ENCODE data around the gene NPAS2. TPM values are rescaled to one million over a fixed set of nuclear protein-coding genes. Genes with fewer than 3 reads are reported as not detected.

The NPAS2 gene
- total and polyA plus RNA-seq, 2 donors (not counting 3 experiments of a cell fraction or from before 2014, with no cell fraction given): 29.0 to 53.9 TPM

GRCh38 chr2:100861340-100861739 lies 41.4 kb downstream of the NPAS2 start:
- no peak for TF ChIP-seq EZH2 (IDR thresholded peaks at IDR 0.05; ENCODE audit: borderline replicate concordance, low read depth, low read length, severe bottlenecking)
- Histone ChIP-seq H4K20me1 (replicated peaks; ENCODE audit: control insufficient read depth, extremely low read depth, insufficient read depth, low read length) (no peaks in the 10 kb centered on the region), H3K27ac (ENCODE audit: insufficient read depth, low read depth, low read length) (no peak overlapping the region), H3K4me2 (ENCODE audit: insufficient read depth, low read length) (no peak overlapping the region), H3K9ac (replicated peaks; ENCODE audit: extremely low read depth, insufficient read depth, low read length) (no peak overlapping the region), H3K4me3 (replicated peaks in 1 of 3; ENCODE audit: insufficient read depth in 1 of 3, low read depth in 1 of 3, low read length in 3 of 3) (no peak overlapping the region), H3K79me2 (ENCODE audit: control insufficient read depth, insufficient read depth, low read length) (peaks cover 49% of the 10 kb centered on the region), H3K36me3 (ENCODE audit: control insufficient read depth in 2 of 2, extremely low read depth in 1 of 2, insufficient read depth in 2 of 2, low read length in 2 of 2) (no peaks in the 10 kb centered on the region), H3K27me3 (ENCODE audit: control insufficient read depth in 2 of 2, insufficient read depth in 2 of 2, low read length in 2 of 2) (no peaks in the 10 kb centered on the region), H3K9me1 (replicated peaks; ENCODE audit: control insufficient read depth, extremely low read depth, insufficient read depth, low read length) (no peaks in the 10 kb centered on the region), H3K9me3 (replicated peaks; ENCODE audit: control insufficient read depth, insufficient read depth, low read length) (no peaks in the 10 kb centered on the region), H2AFZ (ENCODE audit: low read depth, low read length) (no peak overlapping the region), H3K4me1 (ENCODE audit: control insufficient read depth, extremely low read depth, insufficient read depth, low read length) (peaks cover 19% of the 10 kb centered on the region)
- dilution Hi-C loops (cut with MboI; ENCODE audit: extremely low pct_ligation_motif_present, low sequenced_read_pairs) (no loop called here), intact Hi-C loops (cut with micrococcal nuclease) (no loop called here)
- ChIA-PET POLR2A (no interaction called here), CTCF (no interaction called here)
- no peak for DNase-seq (ENCODE audit: low read depth, low spot score)
- FAIRE-seq: no peak
- BruUV-seq (replicated peaks): no TSS peak

GRCh38 chr2:100862081-100862480 lies 42.1 kb downstream of the NPAS2 start:
- no peaks in the 10 kb centered on the region for H4K20me1 ChIP-seq (replicated peaks; ENCODE audit: control insufficient read depth, extremely low read depth, insufficient read depth, low read length)
- BruUV-seq (replicated peaks): no TSS peak
- H3K4me3 ChIP-seq (replicated peaks in 1 of 3; ENCODE audit: insufficient read depth in 1 of 3, low read depth in 1 of 3, low read length in 3 of 3): no peak overlapping the region
- DNase-seq (ENCODE audit: low read depth, low spot score): no peak
- H3K9me3 ChIP-seq (replicated peaks; ENCODE audit: control insufficient read depth, insufficient read depth, low read length): no peaks in the 10 kb centered on the region
- H3K27ac ChIP-seq (ENCODE audit: insufficient read depth, low read depth, low read length): no peak overlapping the region
- peaks cover 54% of the 10 kb centered on the region for H3K79me2 ChIP-seq (ENCODE audit: control insufficient read depth, insufficient read depth, low read length)
- no peaks in the 10 kb centered on the region for H3K9me1 ChIP-seq (replicated peaks; ENCODE audit: control insufficient read depth, extremely low read depth, insufficient read depth, low read length)
- peaks cover 20% of the 10 kb centered on the region for H3K4me1 ChIP-seq (ENCODE audit: control insufficient read depth, extremely low read depth, insufficient read depth, low read length)
- no peak for FAIRE-seq
- TF ChIP-seq GATA2 (IDR thresholded peaks at IDR 0.05; ENCODE audit: insufficient read depth, insufficient read length, low read depth, low read length) (no peak), POLR2A (IDR thresholded peaks at IDR 0.05; ENCODE audit: low read depth, low read length) (no peak)
- no peaks in the 10 kb centered on the region for H3K27me3 ChIP-seq (ENCODE audit: control insufficient read depth in 2 of 2, insufficient read depth in 2 of 2, low read length in 2 of 2)
- POLR2A ChIA-PET: no interaction called here
- intact Hi-C loops (cut with micrococcal nuclease) (no loop called here), dilution Hi-C loops (cut with MboI; ENCODE audit: extremely low pct_ligation_motif_present, low sequenced_read_pairs) (no loop called here)
- no peak overlapping the region for H3K9ac ChIP-seq (replicated peaks; ENCODE audit: extremely low read depth, insufficient read depth, low read length)
- CTCF ChIA-PET: interaction anchor here (1.0 kb wide), 1 partner anchor 132 kb away, joined by 3 read pairs; no protein-coding TSS in a partner anchor
- H3K4me2 ChIP-seq (ENCODE audit: insufficient read depth, low read length): no peak overlapping the region
- no peak overlapping the region for H2AFZ ChIP-seq (ENCODE audit: low read depth, low read length)
- H3K36me3 ChIP-seq (ENCODE audit: control insufficient read depth in 2 of 2, extremely low read depth in 1 of 2, insufficient read depth in 2 of 2, low read length in 2 of 2): no peaks in the 10 kb centered on the region
